ENCODE results near the gene TMEM221. TPM values are rescaled to one million over a fixed set of nuclear protein-coding genes. Genes with fewer than 3 reads are reported as not detected.

The TMEM221 gene
- total RNA-seq, 1 donor from 2014 or later, result not detected

DNA sequence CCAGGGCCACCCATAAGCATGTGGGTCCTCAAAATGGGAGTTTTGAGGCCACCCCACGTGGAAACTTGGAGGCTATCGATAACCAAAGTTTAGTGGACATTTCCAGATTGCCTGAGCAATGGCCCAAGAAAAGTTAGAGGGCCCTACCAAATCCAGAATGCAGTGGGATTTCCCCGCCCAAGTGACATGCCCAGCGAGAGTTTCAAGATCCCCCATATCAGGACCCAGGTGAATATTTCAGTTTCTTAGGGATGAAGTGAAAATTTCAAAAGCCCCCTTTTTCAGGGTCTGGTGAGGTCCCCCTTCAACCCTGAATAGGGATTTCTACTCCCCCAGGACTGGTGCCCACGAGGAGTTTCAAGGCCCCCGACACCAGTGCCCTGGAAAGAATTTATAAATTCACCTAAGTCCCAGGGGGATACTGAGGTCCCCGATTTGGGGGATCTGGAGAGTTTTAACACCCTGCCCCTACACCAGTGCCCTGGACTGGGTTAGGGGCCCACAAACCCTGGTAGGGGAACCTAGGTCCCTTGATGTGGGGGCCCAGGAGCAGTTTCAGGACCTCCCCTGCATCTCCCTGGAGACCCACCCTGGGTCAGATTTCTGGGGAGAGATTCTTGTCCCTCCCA, 43.7 kb downstream of the TMEM221 start:
- DNase-seq, result no peak

DNA sequence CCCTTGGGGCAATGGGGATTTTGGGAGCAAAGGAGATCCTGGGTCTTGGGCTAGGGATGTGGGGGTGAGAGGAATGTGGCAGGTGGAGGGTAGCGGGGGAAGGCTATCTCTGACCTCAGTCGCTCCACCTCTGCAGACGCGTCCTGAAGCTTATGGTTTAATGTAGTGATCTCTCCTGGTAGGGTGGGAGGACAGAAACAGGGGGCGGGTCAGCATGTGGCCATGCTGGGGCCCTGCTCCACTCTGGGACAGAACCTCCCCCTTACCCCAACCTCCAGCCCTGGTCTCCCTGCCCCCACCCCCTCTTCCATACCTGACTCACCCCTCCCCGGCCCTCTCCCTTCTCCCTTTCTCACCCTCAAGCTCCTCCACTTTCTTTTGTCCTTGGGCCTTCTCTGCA, 44.5 kb downstream of the TMEM221 start:
- no peak for DNase-seq

DNA sequence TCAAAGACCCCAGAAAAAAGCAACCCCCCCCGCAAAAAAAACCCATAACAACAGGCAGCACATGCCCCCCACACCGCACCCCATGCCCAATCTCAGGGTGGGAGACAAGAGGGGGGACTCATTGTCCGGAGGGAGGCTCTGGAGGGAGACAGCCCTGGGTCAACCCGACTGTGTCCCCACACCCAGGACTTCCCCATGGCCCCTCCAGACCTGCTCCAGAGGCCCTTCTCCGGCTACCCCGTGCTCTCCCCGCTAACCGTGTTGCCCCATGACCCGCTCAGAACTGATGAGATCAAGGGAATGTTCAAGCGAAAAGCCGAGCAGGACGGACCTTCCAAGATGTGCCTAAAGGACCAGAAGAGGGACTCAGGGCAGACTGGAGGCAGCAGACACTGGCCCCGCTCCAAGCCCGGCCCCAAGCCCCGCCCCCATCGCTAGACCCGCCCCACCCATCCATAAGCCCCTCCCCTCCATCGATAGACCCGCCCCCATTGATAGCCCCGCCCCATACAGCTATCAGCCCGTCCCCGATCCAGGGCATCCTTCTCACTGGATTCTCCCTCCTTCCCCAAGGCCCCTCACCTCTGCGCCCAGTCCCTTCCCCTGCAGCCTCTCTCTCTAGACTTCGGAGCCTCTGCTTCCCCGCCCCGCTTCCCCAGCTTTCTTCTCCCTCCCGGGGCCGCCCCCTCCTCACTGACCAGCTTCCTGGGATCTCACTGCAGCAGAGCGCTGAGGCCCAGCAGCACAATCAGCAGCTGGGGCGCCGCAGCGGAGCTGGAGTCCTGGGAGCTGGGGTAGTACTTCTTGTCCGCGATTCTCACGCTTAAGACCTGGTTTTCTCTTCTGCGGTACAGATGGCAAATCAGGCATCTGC, 45.2 kb downstream of the TMEM221 start:
- DNase-seq, result peak; percentile 31

DNA sequence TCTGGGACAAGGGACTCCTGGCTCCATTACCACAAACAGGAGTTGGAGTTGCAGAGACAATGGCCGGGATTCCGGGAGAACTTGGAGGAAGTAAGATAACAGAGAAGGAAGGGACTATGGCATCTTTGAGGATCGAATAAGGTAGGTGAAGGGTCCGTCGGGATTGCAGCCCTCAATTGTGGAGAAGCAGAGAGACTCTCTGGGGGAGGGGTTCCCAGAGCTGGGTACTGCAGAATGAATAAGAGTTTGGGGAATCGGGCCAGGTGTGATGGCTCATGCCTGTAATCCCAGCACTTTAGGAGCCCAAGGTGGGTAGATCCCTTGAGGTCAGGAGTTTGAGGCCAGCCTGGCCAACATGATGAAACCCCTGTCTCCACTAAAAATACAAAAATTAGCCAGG, 46.8 kb downstream of the TMEM221 start:
- DNase-seq, result peak; percentile 48

DNA sequence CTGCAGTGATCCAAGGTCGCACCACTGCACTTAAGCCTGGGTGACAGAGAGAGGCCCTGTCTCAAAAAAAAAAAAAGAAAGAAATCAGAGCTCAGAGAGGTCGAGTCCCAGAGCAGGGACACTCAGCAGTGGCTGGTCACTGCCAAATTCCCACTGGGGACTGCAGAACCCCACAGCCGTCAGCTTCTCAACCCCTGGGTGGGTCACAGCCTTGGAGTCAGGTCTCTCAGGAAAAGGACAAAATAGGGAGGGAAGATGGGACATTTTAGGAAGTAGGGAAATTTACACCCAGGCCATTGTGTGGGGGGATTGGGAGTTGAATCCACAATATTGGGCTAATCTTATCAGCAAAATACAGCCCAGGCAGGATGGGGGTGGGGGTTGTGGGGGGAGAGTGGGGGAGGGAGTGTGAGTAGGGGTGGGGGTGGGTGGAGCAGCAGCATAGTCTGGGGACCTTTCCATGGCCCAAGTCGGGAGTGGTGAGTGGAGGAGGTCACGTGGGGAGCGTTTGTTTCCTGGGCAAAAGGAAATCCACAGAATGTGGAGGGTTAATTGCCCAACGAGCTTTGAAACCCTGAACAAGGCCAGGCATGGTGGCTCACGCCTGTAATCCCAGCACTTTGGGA, 49.5 kb downstream of the TMEM221 start:
- no peak for DNase-seq

DNA sequence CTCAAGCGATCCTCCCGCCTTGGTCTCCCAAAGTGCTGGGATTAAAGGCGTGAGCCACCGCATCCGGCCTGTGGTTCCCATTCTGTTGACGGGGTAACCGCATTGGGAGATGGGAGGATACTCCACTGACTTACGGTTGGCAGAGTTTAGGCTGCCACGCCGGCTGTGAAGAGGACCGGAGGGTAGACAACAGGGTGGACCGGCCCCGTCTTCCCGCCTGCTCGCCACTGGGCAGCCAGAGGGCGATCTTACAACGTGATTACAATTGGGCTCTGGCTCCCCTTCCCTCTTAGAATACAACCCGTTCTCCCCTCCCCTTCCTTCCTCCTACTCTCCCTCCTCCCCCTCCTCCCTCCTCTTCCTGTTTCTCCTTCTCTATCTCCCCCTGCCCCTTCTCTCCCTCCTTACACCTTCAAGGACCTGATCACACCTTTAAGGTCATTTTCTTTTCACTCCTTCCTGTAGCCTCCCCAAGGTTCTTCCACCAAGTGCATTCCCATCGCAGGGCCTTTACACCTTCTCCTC, 53.5 kb downstream of the TMEM221 start:
- DNase-seq, result peak; percentile 74

DNA sequence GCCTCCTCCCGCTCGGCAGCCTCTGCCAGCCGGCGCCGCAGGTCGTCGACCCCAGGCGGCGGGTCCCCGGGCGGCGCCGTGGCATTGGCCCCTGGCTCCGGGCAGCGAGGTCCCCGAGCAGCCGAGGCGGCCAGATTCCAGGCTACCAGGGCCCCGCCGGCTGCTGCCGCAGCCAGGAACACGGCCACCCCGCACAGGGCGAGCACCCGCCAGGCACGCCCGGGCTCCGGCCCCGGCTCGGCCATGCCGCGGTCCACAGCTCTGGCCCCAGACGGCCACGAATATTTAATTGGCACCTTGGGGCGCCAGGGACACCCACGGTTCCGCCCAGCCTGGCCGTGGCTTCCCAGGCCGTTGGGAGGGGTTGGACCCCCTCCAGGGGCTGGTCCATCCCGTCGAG, 54.6 kb downstream of the TMEM221 start, which contains the start of gene CCDC194:
CCDC194 (minus strand) TSS at position 283 of the 400 bp plus-strand sequence; CDS start at position 245, 38 bp downstream.
- DNase-seq, result no peak

DNA sequence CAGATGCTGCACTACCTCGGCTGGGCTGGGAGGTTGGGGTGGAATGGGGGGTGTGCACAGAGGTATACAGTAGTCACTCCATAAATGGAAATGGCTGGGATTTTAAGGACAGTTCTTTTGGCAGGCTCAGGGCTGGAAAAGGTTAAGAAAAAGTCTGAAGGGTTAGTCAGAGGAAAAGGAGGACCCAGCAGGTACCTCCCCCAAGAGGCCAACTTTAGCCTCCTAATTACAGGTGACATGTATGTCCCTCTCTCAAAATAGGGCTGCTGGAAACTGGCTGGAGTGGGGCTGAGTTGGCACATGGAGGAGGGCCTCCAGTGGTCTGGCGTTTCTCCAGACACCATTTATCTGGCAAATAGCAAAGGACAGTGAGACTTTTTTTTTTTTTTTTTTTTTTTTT, 55.5 kb downstream of the TMEM221 start:
- DNase-seq, result no peak

DNA sequence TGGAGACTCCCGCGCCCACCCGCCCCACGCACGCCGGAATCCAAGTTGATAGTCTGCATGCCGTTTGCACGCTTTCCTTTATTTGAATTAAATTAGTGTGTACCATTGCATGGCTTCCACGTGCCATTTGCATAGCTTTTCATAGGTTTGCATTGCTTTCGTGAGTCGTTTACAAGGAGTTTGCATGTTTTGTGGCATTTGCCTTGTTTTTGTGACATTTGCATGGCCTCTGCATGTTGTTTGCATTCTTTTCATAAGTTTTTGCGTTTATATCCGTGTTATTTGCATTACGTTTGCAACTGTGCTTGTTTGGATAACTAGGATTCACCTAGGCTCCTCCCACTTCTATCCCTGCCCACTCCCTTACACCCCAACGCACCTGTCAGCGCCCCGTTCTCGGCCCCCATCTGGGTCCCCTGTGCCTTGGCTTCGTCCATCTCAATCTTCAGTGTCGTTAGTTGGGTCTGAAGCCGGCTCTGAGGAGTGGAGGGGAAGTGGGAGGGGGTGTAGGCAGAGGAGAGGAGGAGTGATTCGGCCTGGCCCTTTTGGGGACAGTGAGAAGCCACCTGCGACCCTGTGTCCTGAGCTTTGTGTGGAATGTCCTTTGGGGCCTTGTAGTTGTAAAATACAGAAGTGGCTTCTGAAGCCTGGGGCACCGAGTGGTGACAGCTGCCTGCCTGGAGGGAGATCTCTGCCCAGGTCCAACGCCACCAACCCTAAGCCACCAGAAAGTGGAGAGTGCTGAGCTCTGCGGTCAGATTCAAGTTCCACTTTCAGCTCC, 56.9 kb downstream of the TMEM221 start:
- no peak for DNase-seq

DNA sequence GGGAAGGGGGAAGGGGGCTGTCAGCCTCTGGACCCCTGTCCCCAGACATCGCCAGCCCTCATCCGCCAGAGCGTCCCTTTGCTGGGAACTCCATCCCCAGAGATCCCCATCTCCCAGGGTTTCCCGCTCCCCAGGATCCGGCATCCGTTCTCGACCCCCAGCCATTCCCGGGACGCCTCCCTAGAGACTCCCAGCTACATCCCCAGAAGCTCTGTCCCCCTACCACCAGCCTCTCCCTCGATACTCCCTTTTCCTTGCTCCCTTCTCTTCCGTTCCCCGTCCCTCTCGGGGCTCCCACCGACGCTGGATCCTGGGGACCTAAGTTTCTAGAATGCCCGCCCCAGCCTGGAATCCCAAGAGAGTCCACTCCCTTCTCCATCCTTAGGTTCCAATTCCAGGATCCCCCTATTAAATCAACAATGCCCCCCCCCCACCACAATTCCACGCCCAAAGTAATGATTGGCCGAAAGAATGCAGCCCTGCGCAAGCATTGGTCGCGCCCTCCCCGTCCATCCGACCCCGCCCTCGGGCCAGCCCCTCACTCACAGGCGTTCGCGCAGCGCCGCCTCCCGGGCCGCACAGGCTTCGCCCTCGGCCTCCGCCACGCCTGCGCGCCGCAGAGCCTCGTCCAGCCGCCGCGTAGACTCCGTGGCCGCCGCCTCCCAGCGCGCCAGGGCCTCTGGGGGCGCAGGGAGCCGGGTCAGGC, 57.6 kb downstream of the TMEM221 start:
- peak; percentile 95 for DNase-seq

DNA sequence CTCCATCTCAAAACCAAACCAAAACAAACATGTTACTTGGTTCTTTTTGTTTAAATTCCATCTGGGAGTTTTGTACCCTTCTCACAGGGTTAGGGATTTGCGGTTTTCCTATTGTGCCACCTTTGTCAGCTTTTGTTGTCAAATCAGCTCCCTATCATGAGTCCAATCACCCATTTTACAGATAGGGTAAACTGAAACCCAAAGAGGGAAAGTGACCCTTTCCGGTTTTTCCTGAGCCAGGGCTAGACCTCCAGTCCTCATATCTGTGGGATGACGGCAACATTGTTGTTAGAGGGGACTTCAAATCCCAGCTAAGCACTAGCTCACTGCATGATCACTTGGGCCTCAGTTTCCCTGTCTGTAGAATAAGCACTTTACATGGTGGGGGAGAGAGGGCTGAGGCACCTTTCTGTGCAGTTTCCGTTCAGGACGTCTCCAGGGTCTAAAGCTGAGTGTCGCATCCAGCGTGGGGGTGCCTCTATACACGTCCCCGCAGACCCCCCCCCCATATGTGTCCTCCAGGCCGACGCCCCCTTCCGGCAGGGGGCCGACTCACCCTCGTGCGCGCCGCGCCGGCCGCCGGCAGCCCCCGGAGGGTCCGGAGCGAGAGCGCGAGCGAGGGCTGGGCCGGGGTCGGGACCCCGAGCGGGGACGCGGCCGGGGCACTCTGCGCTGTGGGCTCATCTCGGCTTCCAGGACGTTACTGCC, 58.4 kb downstream of the TMEM221 start:
- DNase-seq, result no peak

DNA sequence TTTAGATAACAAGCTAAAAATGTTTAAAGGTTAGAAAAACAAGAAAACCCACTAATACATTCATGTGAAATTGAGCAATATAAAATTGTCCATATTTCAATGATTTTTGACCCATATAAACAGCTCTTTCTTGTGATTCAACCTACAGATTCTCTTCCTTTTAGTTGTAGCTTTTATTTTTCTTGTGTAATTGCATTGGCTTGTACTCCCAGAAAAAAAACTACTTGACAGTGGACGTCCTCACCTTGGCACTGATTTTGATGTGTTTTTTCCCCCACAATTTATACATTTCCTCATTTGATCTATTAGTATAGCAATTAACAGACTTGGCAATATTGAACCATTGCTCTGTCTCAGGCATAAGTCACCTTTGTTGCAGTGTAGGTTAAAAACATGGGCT, 59.2 kb downstream of the TMEM221 start:
- no peak for DNase-seq

DNA sequence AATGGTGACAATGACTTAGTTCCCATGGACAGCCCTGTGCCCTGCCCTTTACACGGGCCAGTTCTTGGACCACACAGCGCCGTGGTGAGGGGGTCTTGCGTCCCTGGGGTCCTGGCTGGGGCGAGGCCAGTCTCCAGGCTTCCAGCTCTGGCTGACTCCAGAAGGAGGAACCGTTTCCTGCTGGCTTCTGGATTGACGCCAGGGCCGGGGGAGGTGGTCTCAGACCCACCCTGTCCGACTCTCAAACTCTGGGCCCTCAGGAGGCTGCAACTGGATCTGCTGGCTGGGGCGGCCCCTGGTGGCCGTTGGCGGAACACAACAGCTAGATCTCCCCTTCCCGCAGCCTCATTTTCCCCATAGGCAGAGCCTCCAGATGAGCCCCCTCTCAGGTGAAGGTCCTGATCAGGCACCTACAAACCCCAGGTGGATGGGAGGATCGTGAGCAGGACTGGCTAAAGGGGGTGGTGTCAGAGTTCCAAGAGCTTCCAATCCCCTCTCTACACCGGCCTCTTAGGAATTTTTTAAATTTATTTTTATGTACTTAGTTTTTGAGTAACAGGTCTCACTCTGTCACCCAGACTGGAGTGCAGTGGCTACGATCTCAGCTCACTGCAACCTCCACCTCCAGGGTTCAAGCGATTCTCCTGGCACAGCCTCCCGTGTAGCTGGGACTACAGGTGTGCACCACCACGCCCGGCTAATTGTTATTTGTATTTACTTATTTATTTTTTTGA, 62.4 kb downstream of the TMEM221 start:
- DNase-seq, result peak; percentile 77

Other genes with a start within 250 kb of the TMEM221 start
- gene USE1, start 233.3 kb downstream of the TMEM221 start, total RNA-seq, result 18.7 and 24.8 TPM in 2 replicates
- 3.8 and 4.4 TPM in 2 replicates for gene OCEL1, start 222.4 kb downstream of the TMEM221 start, total RNA-seq
- gene NR2F6, start 202.7 kb downstream of the TMEM221 start, total RNA-seq, result 63.1 and 82.0 TPM in 2 replicates
- 48.6 and 75.9 TPM in 2 replicates for gene USHBP1, start 183.9 kb downstream of the TMEM221 start, total RNA-seq
- gene BABAM1, start 181.2 kb downstream of the TMEM221 start, total RNA-seq, result 98.2 and 137 TPM in 2 replicates
- 0.68 and 1.5 TPM in 2 replicates for gene ANKLE1, start 166.8 kb downstream of the TMEM221 start, total RNA-seq
- gene ABHD8, start 145.2 kb downstream of the TMEM221 start, total RNA-seq, result 9.5 and 11.7 TPM in 2 replicates
- 40.1 and 52.4 TPM in 2 replicates for gene MRPL34, start 142.8 kb downstream of the TMEM221 start, total RNA-seq
- 20.9 and 39.3 TPM in 2 replicates for gene DDA1, start 139.1 kb downstream of the TMEM221 start, total RNA-seq
- 5.0 and 6.8 TPM in 2 replicates for gene ANO8, start 113.8 kb downstream of the TMEM221 start, total RNA-seq
- gene GTPBP3, start 111.1 kb downstream of the TMEM221 start, total RNA-seq, result 12.3 and 14.1 TPM in 2 replicates
- gene PLVAP, start 71.3 kb downstream of the TMEM221 start, total RNA-seq, result 15.2 and 73.9 TPM in 2 replicates
- 0.17 TPM in 1 of 2 replicates, not detected in the other for gene CCDC194, start 54.5 kb downstream of the TMEM221 start, total RNA-seq
- 1.8 and 6.5 TPM in 2 replicates for gene BST2, start 43.0 kb downstream of the TMEM221 start, total RNA-seq
- 47.4 and 60.9 TPM in 2 replicates for gene MVB12A, start 28.6 kb downstream of the TMEM221 start, total RNA-seq
- not detected in 2 replicates for gene NXNL1, start 12.3 kb upstream of the TMEM221 start, total RNA-seq
- gene SLC27A1, start 21.9 kb upstream of the TMEM221 start, total RNA-seq, result 31.7 and 35.5 TPM in 2 replicates
- gene PGLS, start 63.0 kb upstream of the TMEM221 start, total RNA-seq, result 65.7 and 74.7 TPM in 2 replicates
- 105 and 106 TPM in 2 replicates for gene COLGALT1, start 107.0 kb upstream of the TMEM221 start, total RNA-seq
- under 0.01 and 0.09 TPM in 2 replicates for gene UNC13A, start 239.7 kb upstream of the TMEM221 start, total RNA-seq